Cardiac muscle cell (in vitro differentiated cells and primary cell): ENCODE results near the gene PRICKLE2. TPM values are rescaled to one million over a fixed set of nuclear protein-coding genes. Genes with fewer than 3 reads are reported as not detected.

Experiments used
- DNase-seq, 2 donors: peaks; one replicate each; pipeline versions ENCODE4 v3.0.0 to v3.0.0-alpha.2; 2010 to 2017; ENCODE audit warnings: low read depth in 1 of 2, low spot score in 1 of 2
- H3K27ac ChIP-seq: fragments of 200-600 bp; sonication (generic); 2 replicates; pipeline ENCODE4 v1.5.1; 2016
- H3K27me3 ChIP-seq: fragments of 200-600 bp; sonication (generic); 2 replicates; pipeline ENCODE4 v1.6.0; 2016; ENCODE audit warnings: control low read depth
- H3K36me3 ChIP-seq: fragments of 200-600 bp; sonication (generic); 2 replicates; pipeline ENCODE4 v1.5.1; 2016; ENCODE audit warnings: control low read depth
- H3K4me1 ChIP-seq: fragments of 200-600 bp; sonication (generic); 2 replicates; pipeline ENCODE4 v1.8.1; 2017; ENCODE audit warnings: low read depth, mild to moderate bottlenecking, mixed run types
- H3K4me3 ChIP-seq: fragments of 200-600 bp; sonication (generic); 2 replicates; pipeline ENCODE4 v1.5.1; 2016; ENCODE audit warnings: mild to moderate bottlenecking
- H3K9me3 ChIP-seq: fragments of 200-600 bp; sonication (generic); 2 replicates; pipeline ENCODE4 v1.5.1; 2017; ENCODE audit warnings: low read depth, mild to moderate bottlenecking, control low read depth
- polyA plus RNA-seq: library from polyadenylated mRNA; unstranded; fragments of >200 nt; fragmentation: Nextera tagmentation; extraction: Ambion mirVana; gene quantifications from 2 replicates; pipeline ENCODE4 v1.2.1, GENCODE V29; 2016
- total RNA-seq: library from RNA; depleted of rRNA; stranded (reverse); fragments of >200 nt; gene quantifications from 2 replicates; pipeline ENCODE4 v1.2.3, GENCODE V29; 2016
- TF ChIP-seq, protein P1 (sequence below): IDR thresholded peaks from 2 replicates; pipeline ENCODE4 v1.5.1; 2012; ENCODE audit warnings: low read depth, mild to moderate bottlenecking, low read length

PRICKLE2 gene
- total and polyA plus RNA-seq, 2 experiments from 2014 or later, result 4.3 to 11.7 TPM

GRCh38 chr3:64218329-64218728 lies 6.9 kb downstream of the PRICKLE2 start:
- TF ChIP-seq, protein P1, sequence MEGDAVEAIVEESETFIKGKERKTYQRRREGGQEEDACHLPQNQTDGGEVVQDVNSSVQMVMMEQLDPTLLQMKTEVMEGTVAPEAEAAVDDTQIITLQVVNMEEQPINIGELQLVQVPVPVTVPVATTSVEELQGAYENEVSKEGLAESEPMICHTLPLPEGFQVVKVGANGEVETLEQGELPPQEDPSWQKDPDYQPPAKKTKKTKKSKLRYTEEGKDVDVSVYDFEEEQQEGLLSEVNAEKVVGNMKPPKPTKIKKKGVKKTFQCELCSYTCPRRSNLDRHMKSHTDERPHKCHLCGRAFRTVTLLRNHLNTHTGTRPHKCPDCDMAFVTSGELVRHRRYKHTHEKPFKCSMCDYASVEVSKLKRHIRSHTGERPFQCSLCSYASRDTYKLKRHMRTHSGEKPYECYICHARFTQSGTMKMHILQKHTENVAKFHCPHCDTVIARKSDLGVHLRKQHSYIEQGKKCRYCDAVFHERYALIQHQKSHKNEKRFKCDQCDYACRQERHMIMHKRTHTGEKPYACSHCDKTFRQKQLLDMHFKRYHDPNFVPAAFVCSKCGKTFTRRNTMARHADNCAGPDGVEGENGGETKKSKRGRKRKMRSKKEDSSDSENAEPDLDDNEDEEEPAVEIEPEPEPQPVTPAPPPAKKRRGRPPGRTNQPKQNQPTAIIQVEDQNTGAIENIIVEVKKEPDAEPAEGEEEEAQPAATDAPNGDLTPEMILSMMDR, result no peak
- Histone ChIP-seq H3K27me3 (no peaks in the 10 kb centered on the region), H3K4me3 (no peak overlapping the region), H3K27ac (no peak overlapping the region), H3K4me1 (peaks cover 25% of the 10 kb centered on the region), H3K9me3 (no peaks in the 10 kb centered on the region), H3K36me3 (no peaks in the 10 kb centered on the region)
- no peak for DNase-seq

GRCh38 chr3:64216274-64217147 lies 8.8 kb downstream of the PRICKLE2 start:
- TF ChIP-seq, protein P1, result no peak
- DNase-seq, result peak; percentile 16 to 61
- Histone ChIP-seq H3K36me3 (no peaks in the 10 kb centered on the region), H3K4me3 (no peak overlapping the region), H3K27me3 (no peaks in the 10 kb centered on the region), H3K27ac (no peak overlapping the region), H3K9me3 (no peaks in the 10 kb centered on the region), H3K4me1 (peaks cover 25% of the 10 kb centered on the region)

- Histone ChIP-seq H3K4me1 (peaks cover 22% of the 10 kb centered on the region), H3K27ac (no peak overlapping the region)
- no peak for DNase-seq
These were observed 9.7 kb downstream of the PRICKLE2 start for GRCh38 chr3:64215559-64215958.

GRCh38 chr3:64215103-64215502 lies 10.2 kb downstream of the PRICKLE2 start:
- no peak overlapping the region for H3K4me3 ChIP-seq

More at GRCh38 chr3:64215559-64215958, 9.7 kb downstream of the PRICKLE2 start:
- H3K27me3 ChIP-seq, result no peaks in the 10 kb centered on the region
- H3K4me3 ChIP-seq, result no peak overlapping the region
- no peaks in the 10 kb centered on the region for H3K9me3 ChIP-seq
- TF ChIP-seq, protein P1, result no peak
- H3K36me3 ChIP-seq, result no peaks in the 10 kb centered on the region

GRCh38 chr3:64214381-64215018 lies 10.8 kb downstream of the PRICKLE2 start:
- Histone ChIP-seq H3K4me3 (no peak overlapping the region), H3K9me3 (no peaks in the 10 kb centered on the region), H3K4me1 (peaks cover 18% of the 10 kb centered on the region), H3K27ac (no peak overlapping the region), H3K36me3 (no peaks in the 10 kb centered on the region), H3K27me3 (no peaks in the 10 kb centered on the region)
- peak in 1 of 2 donors; percentile 83 for DNase-seq
- TF ChIP-seq, protein P1, result no peak

More at GRCh38 chr3:64215103-64215502, 10.2 kb downstream of the PRICKLE2 start:
- TF ChIP-seq, protein P1, result no peak
- peaks cover 18% of the 10 kb centered on the region for H3K4me1 ChIP-seq
- no peaks in the 10 kb centered on the region for H3K36me3 ChIP-seq
- no peaks in the 10 kb centered on the region for H3K9me3 ChIP-seq
- H3K27me3 ChIP-seq, result no peaks in the 10 kb centered on the region
- no peak for DNase-seq
- H3K27ac ChIP-seq, result no peak overlapping the region
